Adipose tissue (tissue), 3 donors: ENCODE results near the gene LHB. TPM values are rescaled to one million over a fixed set of nuclear protein-coding genes. Genes with fewer than 3 reads are reported as not detected.

ENCODE experiments used
- H3K27ac ChIP-seq: one replicate; pipeline ENCODE4 v1.5.1; 2013; ENCODE audit warnings: low read depth, low read length
- WGBS, 3 donors: extraction: QIAGEN DNeasy Blood & Tissue Kit; methylation state at CpG; one replicate each; pipeline ENCODE4 v1.1.7; 2013; 5-methylcytosine and 5-hydroxymethylcytosine counted together
- polyA plus RNA-seq, 3 donors: library from polyadenylated mRNA; stranded (reverse); fragments of 200-250 nt; gene quantifications; one replicate each; pipeline ENCODE4 v1.2.3, GENCODE V29; 2013
- donor health status: healthy with polysubstance abuse.
- donor health status: Bipolar disorder and iron deficiency.
- donor health status: healthy.

The LHB gene
- polyA plus RNA-seq, 3 donors, result 0.36 to 0.62 TPM; not detected in 1

GRCh38 chr19:48991011-48991609, 25.8 kb downstream of the LHB start:
- 88 to 93% (median 90%) methylated on average over 20 to 22 of the region's 22 CpGs for whole genome bisulfite sequencing, 3 donors
- no peak overlapping the region for H3K27ac ChIP-seq

DNA sequence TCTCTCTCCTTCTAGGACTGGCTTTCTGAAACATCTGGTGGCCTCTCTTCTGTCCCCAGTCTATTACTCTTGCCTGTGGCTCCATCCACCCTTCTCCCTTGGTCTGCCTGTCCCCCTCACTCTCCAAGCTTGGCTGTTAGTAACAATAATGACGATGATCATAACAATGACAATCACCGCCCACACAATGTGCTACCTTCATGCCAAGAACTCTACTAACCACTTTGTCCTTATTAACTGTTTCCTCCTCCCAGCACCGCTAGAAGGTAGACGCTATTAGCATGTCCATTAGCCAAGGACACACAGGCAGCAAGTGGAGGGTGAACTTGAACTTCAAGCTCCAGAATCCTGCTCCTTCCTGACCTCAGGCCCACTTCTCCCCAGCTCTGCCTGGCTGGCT, 26.5 kb downstream of the LHB start:
- no peak overlapping the region for H3K27ac ChIP-seq
- WGBS, 3 donors, result 60 to 70% (median 66%) methylated on average over 4 of the region's 4 CpGs

GRCh38 chr19:48989701-48990291, 27.1 kb downstream of the LHB start:
- H3K27ac ChIP-seq, result no peak overlapping the region
- 68 to 83% (median 73%) methylated on average over 17 of the region's 17 CpGs for WGBS, 3 donors

DNA sequence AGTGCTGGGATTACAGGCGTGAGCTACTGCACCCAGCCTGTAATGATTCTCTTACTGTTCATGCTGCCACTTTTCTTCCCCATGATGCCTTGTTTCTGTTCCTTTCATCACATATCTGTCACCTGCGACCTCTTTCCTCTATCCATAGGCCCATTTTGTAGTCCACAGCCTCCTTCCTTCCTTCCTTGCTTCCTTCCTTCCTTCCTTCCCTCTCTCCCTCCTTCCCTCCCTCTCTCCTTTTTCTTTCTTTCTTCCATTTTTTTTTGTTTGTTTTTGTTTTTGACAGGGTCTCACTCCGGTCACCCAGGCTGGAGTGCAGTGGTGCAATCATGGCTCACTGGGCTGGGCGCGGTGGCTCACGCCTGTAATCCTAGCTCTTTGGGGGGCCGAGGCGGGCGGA, 28.0 kb downstream of the LHB start:
- no peak overlapping the region for H3K27ac ChIP-seq
- WGBS, 3 donors, result 87 to 91% (median 90%) methylated on average over 9 of the region's 9 CpGs

- H3K27ac ChIP-seq, result no peak overlapping the region
- WGBS, 3 donors, result 86 to 98% (median 98%) methylated on average over 7 of the region's 7 CpGs
Observed at GRCh38 chr19:48988286-48988685, 28.6 kb downstream of the LHB start.

DNA sequence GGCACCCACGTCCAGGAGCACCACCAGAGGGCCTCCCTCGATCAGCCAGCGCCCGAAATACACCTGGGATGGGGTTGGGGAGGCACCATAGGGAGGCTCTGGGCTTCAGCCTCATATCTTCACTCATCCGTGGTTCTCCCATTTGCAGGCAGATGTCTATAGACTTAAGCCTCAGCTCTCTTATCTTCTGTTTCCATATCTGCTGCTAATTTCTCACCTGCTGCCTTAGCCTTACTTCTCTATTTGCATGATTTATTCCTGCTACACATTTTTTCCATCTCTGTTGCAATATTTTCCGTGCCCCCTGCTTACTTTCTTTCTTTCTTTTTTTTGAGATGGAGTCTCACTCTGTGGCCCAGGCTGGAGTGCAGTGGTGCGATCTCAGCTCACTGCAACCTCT, 29.6 kb downstream of the LHB start:
- WGBS, 3 donors, result 85 to 88% (median 86%) methylated on average over 7 of the region's 7 CpGs
- H3K27ac ChIP-seq, result no peak overlapping the region

GRCh38 chr19:48986211-48986610, 30.7 kb downstream of the LHB start:
- 81 to 100% (median 90%) methylated on average over 3 of the region's 3 CpGs for WGBS, 3 donors
- no peak overlapping the region for H3K27ac ChIP-seq

GRCh38 chr19:48985711-48986110, 31.2 kb downstream of the LHB start:
- no peak overlapping the region for H3K27ac ChIP-seq
- WGBS, 3 donors, result 92 to 96% (median 93%) methylated on average over 13 of the region's 13 CpGs

DNA sequence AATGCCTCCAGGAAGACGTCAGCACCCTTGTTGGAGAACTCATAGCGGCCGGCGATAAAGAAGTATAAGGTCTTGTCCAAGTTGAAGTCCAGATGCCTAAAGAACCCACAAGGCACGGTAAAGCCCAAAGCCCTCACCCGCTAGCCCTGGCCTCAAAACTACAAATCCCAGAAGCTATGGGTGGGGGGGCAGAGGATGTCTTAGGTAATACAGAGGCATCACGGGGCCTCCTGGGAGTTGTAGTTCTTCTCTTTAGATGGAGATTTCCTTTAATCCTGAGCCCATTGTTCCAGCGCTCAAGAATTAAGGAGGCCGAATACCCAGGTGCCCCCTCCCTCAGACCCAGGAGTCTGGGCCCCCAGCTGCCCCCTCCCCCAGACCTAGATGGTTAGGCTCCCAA, 34.6 kb downstream of the LHB start:
- H3K27ac ChIP-seq, result no peak overlapping the region
- WGBS, 3 donors, result 91 to 96% (median 95%) methylated on average over 9 of the region's 9 CpGs

DNA sequence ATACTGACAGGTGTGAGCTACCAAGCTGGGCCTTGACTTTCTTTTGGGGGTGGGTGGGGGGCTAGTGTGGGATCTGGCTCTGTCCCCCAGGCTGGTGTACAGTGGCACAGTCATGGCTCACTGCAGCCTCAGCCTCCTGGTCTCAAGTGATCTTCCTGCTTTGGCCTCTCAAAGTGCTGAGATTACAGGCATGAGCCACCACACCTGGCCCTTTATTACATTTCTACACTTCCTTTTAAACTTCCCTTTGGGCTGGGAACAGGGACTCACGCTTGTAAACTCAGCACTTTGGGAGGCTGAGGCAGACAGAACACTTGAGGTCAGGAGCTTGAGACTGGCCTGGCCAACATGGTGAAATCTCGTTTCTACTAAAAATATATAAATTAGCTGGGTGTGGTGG, 39.8 kb downstream of the LHB start:
- H3K27ac ChIP-seq, result no peak overlapping the region
- WGBS, 3 donors, result 62 to 78% (median 67%) methylated on average over 2 of the region's 2 CpGs

DNA sequence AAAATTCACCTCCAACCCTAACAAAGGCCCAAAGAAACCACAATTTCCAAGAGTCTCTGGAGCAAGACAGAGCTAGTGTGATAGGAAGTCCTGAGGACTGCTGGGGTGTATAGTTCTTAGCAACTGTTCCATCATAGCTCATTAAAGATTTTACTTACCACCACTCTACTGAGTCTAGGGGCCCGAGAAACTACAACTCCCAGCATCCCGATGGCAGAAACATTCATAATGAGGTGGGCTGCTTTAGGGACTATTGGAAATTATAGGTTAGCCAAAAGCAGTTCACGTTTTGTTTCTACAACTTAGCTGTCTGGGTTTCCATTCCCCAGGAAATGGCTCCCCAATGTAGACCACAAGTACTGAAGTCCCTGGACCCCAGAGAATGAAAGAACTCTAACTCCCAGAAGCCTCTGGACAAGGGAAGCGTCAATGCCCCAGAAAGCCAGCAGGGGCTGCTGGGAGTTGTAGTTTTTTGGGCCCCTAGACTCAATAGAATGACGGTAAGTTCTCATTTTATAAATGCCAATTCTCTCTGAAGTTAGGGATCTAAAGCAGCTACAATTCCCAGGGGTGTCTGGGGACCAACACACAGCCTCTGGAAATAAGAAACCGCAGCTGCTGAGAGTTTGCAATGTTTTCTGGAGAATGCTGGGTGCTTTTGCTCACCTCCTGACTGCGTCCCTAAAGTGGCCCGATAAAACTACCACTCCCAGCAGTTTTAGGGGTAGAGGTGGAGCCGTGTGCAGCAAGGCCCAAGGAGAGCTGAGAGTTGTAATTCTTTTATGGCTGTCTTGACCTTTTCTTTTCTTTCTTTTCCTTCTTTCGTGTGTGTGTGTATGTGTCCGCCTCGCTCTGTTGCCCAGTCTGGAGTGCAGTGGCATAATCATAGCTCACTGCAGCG, 40.7 kb downstream of the LHB start:
- no peak overlapping the region for H3K27ac ChIP-seq
- 84 to 94% (median 88%) methylated on average over 13 of the region's 13 CpGs for WGBS, 3 donors

DNA sequence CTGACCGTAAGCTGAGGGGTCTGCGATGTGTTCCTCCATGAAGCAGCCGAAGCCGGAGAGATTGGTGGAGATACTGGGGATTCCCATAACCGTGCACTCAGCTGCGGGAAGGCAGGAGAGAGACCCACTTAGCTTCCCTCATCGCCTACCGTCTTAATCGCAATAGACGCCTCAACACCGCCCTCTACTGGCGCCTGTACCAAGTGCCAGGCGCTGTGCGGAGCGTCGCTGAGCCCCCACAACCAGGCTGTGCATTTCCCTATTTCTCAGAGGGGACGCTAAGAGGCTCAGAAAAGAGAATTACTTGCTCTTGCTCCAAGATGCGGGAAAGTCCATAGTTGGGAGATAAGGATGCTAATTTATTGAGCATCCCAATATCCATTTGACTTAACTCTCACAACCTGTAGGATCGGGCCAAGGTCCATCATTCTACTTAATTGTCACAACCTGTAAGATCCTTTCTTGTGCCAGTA, 45.9 kb downstream of the LHB start:
- 19 to 21% (median 19%) methylated on average over 19 of the region's 19 CpGs for WGBS, 3 donors
- no peak overlapping the region for H3K27ac ChIP-seq

DNA sequence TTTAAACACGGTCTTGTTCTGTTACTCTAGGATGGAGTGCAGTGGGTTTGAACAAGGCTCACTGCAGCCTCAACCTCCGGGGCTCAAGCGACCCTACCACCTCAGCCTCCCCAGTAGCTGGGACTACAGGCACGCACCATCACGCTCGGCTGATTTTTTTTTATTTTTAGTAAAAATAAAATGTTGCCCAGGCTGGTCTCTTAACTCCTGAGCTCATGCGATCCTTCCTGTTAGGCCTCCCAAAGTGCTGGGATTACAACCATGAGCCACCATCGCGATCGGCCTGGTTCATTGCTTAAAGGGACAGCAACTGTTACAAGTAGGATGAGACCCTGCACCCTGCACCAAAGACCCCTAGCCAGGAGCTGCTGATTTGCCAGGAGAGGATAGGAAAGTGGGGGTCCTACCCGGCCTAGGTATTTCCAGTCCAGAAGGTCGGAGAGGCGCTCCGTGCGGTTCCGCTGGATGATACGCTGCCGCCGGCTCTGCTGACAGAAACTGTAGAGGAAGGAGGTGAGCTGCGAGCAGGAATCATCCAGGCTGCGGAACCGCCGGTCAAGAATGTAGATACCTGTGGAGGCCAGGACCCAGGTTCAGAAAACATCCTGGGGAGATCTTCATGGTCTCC, 46.6 kb downstream of the LHB start:
- WGBS, 3 donors, result 90 to 92% (median 92%) methylated on average over 23 of the region's 23 CpGs
- no peak overlapping the region for H3K27ac ChIP-seq

DNA sequence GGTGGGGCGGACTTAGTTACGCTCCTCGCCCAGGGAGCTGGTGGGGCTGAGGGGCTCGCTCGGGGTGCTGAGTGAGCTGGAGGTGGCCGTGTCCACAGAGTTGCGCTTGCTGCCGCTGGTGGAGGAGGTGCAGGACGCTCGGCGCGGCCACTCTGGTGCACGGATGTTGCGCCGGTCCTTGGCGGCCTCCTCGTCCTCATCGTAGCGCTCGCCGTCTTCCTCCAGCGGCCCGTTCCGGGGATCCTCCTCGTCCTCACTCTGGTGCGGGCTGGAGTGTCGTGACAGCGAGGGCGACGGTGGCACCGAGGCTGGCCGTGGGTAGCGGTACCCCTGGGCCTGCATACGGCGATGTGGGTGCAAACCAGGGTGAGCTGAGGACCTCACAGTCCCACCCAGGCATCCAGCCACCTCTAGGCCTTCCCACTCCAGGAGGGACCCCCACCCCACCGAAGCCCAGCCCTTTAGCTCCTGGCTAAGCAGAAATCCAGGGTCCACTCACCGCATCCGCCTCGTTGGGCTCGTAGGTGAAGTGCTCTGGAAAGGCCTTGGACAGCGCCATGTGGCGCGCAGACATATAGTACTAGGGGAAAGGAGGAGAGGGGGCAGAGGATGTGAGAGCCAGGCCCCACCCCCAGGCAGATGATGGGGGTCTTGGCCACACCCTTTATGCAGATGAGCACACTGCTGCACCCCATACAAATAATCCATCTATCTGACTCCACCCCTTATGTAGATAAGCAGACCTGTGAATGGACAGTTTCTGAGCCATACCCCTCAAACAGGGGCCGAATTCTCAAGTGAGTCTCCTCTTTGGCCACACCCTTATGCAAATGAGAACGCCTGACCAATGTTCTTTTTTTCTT, 47.4 kb downstream of the LHB start:
- 94 to 95% (median 95%) methylated on average over 42 to 45 of the region's 45 CpGs for WGBS, 3 donors
- H3K27ac ChIP-seq, result no peak overlapping the region

DNA sequence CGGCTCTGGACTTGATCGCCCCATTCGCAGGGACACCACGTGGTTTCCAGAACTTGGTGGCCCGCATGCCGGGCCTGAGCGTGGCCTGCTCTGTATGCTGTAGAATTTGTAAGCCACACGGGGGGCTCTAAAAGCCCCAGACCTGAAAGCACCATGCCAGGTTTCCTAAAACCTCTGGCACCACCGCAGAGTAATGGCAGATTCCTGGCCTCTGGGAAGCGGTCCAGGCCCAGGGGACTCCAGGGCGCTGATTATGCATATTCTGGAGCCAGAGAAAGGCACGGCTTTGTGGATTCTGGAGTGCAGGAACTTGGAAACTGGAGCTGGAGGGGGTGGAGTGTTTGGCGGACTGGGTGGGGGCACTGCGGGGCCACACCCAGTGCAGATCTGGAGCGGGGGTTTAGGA, 48.1 kb downstream of the LHB start:
- 79 to 84% (median 82%) methylated on average over 15 of the region's 15 CpGs for WGBS, 3 donors
- H3K27ac ChIP-seq, result no peak overlapping the region

- 54 to 64% (median 60%) methylated on average over 4 of the region's 4 CpGs for WGBS, 3 donors
- H3K27ac ChIP-seq, result no peak overlapping the region
Observed at GRCh38 chr19:48968179-48968661, 48.7 kb downstream of the LHB start.

- WGBS, 3 donors, result 67 to 88% (median 67%) methylated on average over 14 of the region's 14 CpGs
- H3K27ac ChIP-seq, result no peak overlapping the region
Observed at GRCh38 chr19:48967346-48968178, 49.3 kb downstream of the LHB start.
